Left kidney (tissue), 2 donors: ENCODE results near the gene SLCO4A1. TPM values are rescaled to one million over a fixed set of nuclear protein-coding genes. Genes with fewer than 3 reads are reported as not detected.

Source experiments
- DNase-seq: peaks from one replicate; pipeline ENCODE4 v3.0.0-alpha.2; 2013
- polyA plus RNA-seq: library from polyadenylated mRNA; unstranded; fragments of 120-200 nt; gene quantifications from one replicate; pipeline ENCODE4 v1.2.1, GENCODE V29; 2013; ENCODE audit not compliant: insufficient read length

Gene SLCO4A1
- polyA plus RNA-seq, 1 donor = 2.0 TPM

DNA sequence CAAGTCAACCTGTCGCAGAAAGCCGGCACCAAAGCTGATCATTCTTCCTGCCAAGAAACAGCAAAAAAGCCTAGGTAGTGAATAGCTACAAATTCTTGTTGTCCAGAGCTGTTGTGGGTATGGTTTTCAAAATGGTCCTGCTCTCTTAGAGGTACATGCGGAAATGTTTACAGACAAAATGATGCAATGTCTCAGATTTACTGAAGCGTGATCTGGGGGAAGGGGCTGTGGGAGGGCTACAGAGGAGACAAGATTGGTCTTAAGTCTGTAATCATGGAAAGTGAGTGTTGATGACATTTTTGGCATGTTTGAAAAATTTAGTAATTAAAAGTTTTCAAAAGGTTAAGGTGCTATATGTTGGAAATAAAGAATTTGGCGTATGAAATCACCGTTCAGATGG, 72.5 kb downstream of the SLCO4A1 start:
- no peak for DNase-seq

DNA sequence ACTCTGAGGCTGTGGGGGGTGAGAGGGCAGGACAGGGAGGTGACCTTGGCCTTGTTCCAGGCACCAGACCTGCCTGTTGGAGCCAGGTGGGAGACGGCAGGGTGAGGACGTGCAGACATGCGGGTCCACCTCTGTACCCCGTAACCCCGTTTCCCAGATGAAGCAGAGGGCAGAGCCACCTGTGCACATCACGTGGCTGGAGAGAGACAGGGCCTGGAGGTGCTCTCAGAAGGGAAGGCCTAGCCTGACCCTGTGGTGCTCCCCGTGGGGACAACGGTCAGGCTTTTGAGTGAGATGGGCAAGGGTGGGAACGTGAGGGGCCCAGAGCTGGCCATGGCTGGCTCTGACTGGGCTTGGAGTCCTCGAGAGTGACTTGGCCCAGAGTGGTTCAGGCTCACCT, 72.9 kb downstream of the SLCO4A1 start:
- no peak for DNase-seq

DNA sequence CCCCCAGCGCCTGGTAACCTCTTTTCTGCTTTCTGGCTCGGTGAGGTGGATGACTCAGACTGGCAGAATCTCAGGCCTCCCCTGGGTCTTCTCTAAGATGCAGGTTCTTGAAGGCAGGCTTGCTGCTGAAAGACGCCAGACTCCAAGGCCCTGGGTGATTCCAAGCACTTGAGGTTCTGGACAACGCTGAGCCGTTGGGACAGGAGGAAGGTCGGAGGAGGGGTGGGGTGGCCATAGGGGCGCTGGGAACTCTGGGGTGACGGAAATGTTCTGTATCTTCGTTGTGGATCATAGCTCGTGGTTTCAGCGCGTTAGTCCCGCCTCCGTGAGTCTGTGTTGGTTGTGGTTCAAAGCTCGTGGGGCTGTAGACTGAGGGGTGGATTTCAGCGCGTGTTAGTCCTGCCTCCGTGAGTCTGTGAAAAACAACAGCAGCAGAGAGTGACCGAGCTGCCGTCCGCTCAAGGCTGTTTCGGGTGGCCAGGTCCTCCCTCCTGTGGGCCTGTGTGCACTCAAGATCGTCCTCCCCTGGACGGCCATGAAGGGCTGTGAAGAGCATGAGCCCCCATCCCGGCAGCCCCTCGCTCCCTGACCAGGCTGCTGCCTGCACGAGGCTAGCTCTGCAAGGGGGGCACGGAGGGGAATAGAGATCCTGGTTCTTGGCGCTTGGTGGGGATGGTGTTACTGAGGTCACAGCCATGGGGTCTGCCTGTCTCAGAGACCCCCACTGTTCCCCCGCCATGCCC, 74.1 kb downstream of the SLCO4A1 start:
- DNase-seq = no peak

DNA sequence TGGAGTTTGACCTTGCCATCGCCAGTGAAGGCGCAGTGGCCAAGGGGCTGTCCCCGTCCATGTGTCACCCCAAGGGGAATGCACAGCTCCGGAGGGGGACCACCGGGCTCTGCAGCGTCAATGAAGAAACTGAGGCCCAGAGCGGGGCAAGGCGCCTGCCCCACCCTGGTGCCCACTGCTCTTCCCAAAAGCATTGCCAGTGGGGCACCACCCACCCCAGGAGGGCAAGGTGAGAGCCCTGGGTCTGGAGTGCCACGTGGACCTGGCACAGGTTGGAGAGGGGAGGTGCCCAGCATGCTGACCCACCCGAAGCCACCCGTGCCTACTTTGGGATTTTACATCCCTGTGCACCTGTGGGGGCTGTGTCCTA, 74.6 kb downstream of the SLCO4A1 start:
- no peak for DNase-seq

DNA sequence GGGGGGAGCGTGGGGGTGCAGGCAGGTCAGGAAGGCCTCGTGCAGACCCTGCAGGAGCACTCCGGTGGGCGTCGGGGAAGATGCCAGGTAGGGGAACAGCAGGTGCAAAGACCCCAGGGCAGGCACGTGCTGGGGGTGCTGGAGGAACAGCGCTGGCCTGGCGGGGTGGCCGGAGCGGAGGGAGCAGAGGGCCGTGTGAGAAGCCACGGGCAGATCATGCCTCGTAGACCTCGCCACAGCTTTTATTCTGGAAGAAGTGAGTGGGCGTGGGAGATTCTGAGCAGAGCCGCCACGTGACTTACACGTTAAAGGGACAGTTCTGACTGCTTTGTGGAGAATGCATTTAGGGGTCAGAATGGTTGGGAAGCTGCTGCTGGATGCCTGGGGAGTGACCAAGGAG, 75.6 kb downstream of the SLCO4A1 start:
- no peak for DNase-seq

DNA sequence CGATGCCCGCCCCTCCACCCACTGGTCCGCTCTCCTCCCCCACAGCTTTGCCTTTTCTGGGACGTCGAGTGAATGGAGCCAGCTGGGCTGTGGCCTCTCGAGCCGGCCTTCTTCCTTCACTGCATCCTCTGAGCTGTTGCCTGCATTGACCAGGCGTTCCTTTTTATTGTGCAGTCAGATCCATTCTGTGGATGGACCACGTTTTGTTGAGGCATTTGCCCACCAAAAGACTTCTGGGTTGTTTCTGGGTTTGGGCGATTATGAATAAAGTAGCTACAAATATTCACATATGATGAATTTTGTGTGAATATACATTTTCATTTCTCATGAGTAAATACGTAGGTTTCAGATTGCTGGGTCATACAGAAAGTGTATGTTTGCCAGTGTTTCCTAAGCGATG, 76.2 kb downstream of the SLCO4A1 start:
- no peak for DNase-seq

DNA sequence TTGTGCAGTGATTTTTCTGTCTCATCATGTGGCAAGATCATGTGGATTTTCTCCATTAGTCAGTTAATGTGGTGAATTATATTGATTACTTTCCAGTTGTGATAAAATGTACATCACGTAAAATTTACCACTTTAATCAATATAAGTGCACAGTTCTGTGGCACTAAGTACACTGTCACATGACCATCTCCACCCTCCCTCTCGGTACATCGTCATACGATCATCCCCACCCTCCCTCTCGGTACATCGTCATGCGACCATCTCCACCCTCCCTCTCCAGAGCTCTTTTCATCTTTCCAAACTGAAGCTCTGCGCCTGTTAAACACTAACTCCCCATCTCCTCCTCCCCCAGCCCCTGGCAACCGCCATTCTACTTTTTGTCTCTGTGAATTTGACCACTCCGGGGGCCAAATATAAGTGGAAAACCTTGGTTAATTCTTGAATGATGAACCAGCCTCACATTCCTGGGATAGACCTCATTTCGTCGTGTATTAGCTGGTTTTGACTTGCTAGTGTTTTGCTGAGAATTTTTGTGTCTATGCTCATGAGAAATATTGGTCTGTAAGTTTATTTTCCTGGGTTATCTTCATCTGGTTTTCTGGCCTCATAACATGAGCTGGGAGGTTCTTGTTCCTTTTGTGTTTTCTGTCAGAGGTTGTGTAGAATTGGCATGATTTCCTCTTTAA, 77.1 kb downstream of the SLCO4A1 start:
- DNase-seq = no peak

Other genes with a start within 250 kb of the SLCO4A1 start
- gene CABLES2, start 235.2 kb upstream of the SLCO4A1 start, polyA plus RNA-seq = 10.0 TPM
- gene RBBP8NL, start 215.0 kb upstream of the SLCO4A1 start, polyA plus RNA-seq = 1.3 TPM
- 6.9 TPM for gene GATA5, start 166.5 kb upstream of the SLCO4A1 start, polyA plus RNA-seq
- gene NTSR1, start 66.3 kb downstream of the SLCO4A1 start, polyA plus RNA-seq = 1.5 TPM
- 14.8 TPM for gene MRGBP, start 154.0 kb downstream of the SLCO4A1 start, polyA plus RNA-seq
- gene OGFR, start 162.3 kb downstream of the SLCO4A1 start, polyA plus RNA-seq = 24.6 TPM
- gene COL9A3, start 174.5 kb downstream of the SLCO4A1 start, polyA plus RNA-seq = 10.3 TPM
- 12.6 TPM for gene TCFL5, start 219.3 kb downstream of the SLCO4A1 start, polyA plus RNA-seq